Heart left ventricle (tissue), 13 donors: ENCODE results near the gene NTRK3.

Experiments
- POLR2A ChIP-seq, 2 donors: fragments of 450-650 bp; IDR thresholded peaks; one replicate each; pipeline ENCODE4 v1.6.1; 2017; ENCODE audit warnings: antibody characterized with exemption in 2 of 2, mild to moderate bottlenecking in 2 of 2, moderate library complexity in 2 of 2
- TF ChIP-seq, protein P1 (sequence below), 12 donors: fragments of 200-600 bp; sonication (generic) in 4 of 12; IDR thresholded peaks; one replicate each; pipeline versions ENCODE4 v1.5.0 to v1.8.0; 2018 to 2022; ENCODE audit warnings: antibody characterized with exemption in 12 of 12, mild to moderate bottlenecking in 5 of 12
- donor health status: ischemic (EF 13 %, LVEDD 7.1; RV severe dilation, severe dysfunction).
- donor health status: DM: no; HTN: yes; CAD: no.
- donor health status: DM: no; HTN: no; CAD: no.
- donor health status: ischemic (EF 25% LVEDD 6.9; RV normal size, moderate dysfunction).
- donor health status: ischemic (EF 25% LVEDD 5.7; RV mildly dilated, moderate dysfunction).
- donor health status: ischemic (EF 35%, LVEDD 5.7; RV mildly dilated, moderate dysfunction).
- donor health status: nonischemic (EF 11% LVEDD 7.7; RV severe dilation, severe dysfunction).
- donor health status: DM: yes; HTN: yes; CAD: no.
- donor health status: PGD.
- donor health status: ischemic (EF 29% LVEDD 5.4; RV normal size, mild dysfunction).
- donor health status: nonischemic (EF 23%, LVEDD 6.1; RV moderate dilation, normal function).

- no peak for TF ChIP-seq POLR2A (IDR thresholded peaks at IDR 0.05)
- TF ChIP-seq, protein P1, sequence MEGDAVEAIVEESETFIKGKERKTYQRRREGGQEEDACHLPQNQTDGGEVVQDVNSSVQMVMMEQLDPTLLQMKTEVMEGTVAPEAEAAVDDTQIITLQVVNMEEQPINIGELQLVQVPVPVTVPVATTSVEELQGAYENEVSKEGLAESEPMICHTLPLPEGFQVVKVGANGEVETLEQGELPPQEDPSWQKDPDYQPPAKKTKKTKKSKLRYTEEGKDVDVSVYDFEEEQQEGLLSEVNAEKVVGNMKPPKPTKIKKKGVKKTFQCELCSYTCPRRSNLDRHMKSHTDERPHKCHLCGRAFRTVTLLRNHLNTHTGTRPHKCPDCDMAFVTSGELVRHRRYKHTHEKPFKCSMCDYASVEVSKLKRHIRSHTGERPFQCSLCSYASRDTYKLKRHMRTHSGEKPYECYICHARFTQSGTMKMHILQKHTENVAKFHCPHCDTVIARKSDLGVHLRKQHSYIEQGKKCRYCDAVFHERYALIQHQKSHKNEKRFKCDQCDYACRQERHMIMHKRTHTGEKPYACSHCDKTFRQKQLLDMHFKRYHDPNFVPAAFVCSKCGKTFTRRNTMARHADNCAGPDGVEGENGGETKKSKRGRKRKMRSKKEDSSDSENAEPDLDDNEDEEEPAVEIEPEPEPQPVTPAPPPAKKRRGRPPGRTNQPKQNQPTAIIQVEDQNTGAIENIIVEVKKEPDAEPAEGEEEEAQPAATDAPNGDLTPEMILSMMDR (IDR thresholded peaks at IDR 0.05), result no peak
These were observed 66.3 kb downstream of the NTRK3 start for GRCh38 chr15:88190232-88190631.
